HG02588 (cell line): Measurements from ENCODE around the gene RAB27A.
A peak's percentile ranks its signal among the peaks of the same experiment; 100 is the strongest.

Source experiments
- ATAC-seq: cut with Tn5 transposase; IDR thresholded peaks from one replicate; pipeline ENCODE4 v1.9.1; 2021; ENCODE audit warnings: mild to moderate bottlenecking, moderate library complexity; ENCODE audit not compliant: unreplicated experiment

RAB27A gene

DNA sequence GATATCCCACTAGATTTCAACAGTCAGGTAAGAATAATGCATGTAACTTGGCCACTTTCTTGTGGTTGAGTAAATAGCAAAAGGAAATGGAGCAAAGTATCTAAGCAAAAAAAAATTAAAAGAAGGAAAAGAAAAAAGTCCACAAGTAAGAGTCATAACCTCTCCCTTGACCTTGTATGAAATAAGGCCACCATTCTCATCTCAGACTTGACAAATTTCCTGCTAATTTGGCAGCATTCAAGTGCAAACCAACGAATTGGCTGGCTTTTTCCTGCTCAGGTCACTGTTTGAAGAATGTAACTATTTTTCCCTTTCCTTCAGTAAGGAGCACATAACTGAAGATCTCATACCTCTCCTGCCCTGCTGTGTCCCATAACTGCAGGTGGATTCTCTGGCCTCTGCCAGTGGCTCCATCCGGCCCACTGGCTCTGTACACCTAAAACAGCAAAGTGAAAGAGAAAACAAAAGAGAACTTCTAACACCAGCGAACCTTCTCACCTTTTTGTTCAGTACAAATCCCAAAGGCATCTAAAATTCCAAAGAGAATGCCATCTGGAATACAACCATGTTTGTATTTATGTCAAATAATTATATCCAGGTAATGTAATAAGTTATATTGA, 59.5 kb downstream of the RAB27A start:
- ATAC-seq: no peak

DNA sequence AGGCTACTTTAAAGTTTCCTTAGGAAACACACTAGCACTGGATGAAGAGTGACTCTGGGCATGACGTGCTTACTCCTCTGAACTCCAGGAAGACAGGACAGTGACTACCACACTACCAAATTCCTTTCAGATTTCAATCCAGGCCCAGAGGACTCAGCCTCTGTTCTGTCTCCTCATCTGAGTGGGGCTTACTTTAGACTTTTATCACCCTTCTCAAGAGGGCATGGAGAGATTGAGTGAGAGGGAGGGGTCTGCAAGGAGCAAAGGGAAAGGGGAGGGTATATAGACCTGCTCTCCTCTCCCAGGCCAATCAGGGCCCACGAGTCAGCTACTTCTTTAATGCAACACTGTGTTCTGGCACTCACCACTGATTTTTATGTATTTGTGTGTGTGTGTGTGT, 63.5 kb downstream of the RAB27A start:
- ATAC-seq: no peak

DNA sequence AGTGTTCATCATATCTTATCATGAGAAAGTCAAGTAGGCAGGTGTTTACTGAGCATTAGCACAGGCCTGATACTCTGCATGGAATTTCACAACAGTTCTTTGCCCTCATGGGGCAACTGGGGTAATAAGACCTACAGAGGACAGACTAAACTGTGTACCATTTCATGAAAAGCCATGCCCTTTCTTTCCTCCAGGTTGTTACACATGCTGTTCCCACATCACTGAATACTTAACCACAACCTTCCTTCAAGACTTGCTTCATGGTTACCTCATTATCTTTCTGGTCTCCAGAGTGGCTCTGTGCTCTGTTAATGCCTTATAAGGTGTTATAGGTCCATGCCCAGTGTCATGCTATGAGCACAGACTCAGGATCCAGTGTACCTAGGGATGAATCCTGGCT, 64.7 kb downstream of the RAB27A start:
- ATAC-seq: no peak

DNA sequence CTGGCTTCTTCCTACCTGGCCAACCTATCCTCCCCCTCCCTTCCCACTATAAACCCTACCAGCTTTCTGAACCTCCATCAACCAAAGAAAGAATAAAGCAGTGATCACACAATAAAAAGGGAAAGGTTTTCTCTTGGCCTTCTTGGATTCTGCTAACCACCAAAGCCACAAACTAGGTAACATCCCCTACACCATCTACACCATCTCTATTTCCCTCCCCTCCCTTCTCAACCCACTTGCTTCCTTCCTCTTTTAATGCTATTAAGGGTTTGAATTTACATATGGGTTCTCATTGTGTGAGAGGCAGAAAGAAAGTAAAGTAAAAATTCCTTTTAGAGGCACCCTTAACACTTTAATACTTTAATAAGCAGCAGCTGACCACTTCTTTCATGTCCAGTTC, 67.0 kb downstream of the RAB27A start:
- ATAC-seq: peak; percentile 80

DNA sequence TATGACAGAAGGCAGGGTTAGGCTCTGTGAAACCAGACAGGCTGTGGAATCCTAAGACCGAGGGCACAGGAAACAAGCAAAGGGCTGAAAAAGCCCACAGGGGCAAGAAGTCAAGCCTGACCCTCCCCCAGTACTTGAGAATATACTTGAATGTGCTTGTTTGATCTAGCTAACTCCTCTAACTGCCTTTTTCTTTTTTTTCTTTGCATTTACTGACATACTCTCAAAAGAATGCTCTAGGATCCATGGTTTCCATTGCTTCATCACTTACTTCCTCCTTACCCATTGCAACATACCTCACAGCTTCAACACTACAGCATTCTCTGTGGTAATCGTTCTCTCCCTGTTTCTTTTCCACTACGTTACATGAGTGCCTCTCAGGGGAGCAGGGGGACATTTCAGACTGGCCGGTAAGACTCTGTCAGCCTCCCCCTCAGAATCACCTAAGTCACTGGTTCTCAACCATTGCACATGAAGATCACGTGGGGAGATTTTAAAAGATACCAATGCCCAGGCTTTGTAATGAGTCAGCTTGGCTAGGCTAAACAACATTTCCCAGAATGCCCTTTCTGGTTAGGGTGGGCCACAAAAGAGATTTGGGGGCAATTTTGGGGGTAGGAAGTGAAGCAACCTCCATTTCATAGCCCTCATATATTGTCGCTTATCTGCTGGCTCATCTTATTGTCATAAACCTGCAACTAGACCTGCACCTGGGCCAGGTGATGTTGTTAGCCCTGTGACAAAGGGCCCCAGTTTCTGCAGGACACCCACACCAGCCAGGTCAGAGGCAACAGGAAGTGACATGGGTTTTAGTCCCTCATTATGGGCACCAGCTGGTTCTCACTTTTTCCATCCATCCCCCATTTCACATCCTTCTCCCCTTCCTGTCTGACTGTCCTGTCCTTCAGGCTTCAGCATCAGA, 68.3 kb downstream of the RAB27A start:
- ATAC-seq: no peak

DNA sequence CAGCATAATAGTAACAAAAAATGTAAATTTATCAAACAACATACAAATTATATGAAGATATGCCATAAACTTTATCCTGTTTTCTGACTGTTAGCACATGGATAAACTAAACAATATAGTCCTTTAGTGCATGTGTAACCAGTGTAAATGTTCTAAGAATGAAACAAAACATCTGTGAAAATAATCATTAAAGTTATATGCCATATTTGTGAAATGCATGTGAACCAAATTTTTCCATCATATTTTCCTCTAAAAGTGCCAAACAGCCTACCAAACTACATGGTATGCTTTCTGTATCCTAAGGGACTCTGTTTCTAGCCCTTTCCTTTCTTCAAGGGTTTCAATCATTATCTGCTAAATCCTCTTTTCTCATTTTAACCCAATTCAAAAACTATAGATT, 69.0 kb downstream of the RAB27A start:
- no peak for ATAC-seq

DNA sequence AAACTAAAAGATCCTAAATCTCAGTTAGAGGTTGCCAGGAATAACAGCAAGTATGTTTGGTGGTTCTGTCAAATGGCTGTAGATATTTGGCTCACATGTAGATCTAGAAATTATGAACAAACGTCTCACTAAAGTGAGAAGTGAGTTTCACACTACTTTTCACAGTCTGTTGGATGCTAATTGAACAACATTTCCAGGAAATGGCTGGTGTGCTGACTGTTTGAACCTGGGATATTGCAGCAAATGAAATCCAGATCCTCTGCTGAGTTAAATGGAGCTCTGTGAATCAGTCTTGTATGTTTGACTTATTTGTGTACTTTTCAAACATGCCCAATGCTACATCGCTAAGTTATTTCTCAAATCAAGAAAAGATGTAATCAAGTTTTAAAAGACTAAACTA, 71.6 kb downstream of the RAB27A start:
- no peak for ATAC-seq

DNA sequence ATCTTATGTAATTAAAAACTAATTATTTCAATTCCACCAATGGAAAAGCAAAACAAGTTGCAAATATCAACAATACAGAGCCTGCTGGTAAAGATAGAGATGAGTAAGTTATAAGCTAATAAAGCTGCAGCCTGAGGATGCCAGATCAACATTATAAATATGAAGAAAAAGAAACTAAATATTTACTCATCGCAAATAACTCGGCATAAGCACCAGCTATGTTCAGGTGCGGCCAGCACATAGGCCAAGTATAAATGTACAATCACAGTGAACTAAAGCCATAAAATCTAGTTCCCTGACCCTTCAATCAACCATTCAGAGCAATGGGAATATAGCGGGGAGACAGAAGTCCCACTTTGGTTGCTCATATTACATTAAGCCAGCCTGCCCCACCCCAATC, 85.1 kb downstream of the RAB27A start:
- no peak for ATAC-seq

DNA sequence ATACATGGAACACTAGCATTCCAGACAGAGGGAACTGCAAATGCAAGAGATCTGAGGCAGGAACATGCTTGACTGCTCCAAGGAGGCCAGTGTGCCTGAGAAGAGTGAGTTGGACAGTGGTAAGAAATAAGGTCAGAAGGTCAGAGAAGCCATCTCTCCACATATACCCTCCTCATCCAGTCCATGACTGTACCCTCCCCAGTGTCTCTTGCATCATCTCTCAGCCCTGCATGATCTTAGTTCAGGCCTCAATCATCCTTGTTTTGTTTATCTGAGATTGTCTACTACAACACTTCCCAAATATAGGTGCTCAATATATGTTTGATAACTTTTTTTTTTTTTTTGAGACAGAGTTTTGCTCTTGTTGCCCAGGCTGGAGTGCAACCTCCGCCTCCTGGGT, 87.4 kb downstream of the RAB27A start:
- no peak for ATAC-seq

DNA sequence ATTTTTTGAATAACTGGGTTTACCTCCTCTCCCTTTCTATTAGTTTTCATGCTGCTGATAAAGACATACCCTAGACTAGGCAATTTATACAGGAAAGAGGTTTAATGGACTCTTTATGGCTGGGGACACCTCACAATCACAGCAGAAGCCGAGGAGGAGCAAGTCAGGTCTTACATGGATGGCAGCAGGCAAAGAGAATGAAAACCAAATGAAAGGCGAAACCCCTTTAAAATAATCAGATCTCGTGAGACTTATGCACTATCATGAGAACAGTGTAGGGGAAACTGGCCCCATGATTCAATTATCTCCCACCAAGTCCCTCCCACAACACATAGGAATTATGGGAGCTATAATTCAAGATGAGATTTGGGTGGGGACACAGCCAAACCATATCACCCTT, 90.9 kb downstream of the RAB27A start:
- ATAC-seq: no peak

DNA sequence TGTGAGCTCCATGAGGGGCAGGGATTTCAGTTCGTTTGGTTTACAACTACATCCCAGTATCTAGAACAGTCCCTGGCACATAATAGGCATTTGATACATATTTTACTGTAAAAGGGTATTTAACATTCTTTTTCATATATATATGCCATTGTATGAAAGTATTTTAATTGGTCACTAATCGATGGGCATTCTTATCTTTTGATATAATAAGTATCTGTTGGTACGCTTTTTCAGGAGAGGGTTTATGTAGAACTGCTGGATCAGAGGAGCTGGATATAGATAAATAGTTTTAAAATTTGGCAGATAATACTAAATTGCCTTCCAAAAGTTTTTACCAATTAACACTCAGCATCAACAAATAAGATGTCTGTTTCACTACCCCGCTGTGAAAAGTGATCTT, 91.9 kb downstream of the RAB27A start:
- ATAC-seq: no peak

DNA sequence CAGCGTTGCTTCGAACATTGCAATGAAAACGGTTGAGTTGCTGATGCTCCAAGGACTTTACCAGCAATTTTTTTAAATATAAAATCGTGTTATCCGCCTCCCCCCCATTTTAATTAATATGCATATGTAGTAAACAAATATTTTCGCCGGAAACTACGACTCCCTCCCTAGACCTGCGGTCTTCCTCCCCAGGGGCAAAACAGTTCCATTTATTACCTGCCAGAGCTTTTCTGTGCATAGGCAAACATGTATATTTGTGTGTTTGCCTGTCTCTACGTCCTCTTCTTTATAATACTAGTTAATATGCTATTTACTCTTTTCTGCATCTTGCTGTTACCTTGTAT, 92.3 kb downstream of the RAB27A start:
- peak; percentile 13 for ATAC-seq

DNA sequence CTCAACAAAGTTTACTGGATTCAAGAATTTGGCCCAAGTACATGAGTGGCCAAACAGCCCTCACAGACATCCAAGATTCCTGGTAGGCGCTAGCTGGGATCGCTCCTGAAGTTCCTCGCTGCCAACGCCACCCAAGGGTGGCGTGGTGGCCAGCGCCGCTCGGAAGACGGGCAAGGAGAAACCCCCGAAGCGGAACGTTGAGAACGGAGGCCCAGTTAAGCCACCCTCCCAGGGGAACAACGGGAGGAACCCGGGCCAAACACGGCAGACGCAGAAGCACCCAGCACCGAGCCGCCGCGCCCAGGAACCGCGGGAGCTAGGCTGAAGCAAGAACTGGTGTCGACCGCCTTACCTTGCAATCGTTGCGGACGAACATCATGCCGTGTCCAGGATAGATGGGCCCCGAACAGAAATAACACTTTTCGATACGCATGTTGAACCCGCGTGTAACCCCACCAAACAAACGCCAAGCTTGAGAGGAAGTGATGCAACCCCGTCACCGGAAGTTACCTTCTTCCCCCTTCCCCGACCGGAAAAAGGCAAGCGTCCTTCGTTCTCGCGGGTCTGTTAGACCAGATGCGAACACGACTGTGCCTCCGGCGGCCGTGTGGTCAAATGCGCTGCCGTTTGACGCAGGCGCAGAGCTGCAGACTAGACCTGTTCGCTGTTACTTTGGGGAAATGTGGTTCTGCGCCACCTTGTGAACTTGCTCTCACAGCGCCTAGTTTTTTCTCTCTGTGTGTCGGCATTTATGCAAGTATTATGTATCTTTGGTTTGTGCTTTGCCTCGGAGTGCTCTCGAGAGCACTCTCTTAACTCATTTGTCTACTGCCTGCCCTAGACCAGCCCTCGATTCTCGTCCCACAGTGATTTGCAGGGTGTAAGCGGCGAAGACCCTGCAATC, 92.9 kb downstream of the RAB27A start, which contains the start of gene RSL24D1:
Gene RSL24D1, minus strand, starts transcription at position 484 of the 904 bp plus-strand sequence. Its CDS starts 51 bp downstream, at position 433.
- ATAC-seq: peak; percentile 96

DNA sequence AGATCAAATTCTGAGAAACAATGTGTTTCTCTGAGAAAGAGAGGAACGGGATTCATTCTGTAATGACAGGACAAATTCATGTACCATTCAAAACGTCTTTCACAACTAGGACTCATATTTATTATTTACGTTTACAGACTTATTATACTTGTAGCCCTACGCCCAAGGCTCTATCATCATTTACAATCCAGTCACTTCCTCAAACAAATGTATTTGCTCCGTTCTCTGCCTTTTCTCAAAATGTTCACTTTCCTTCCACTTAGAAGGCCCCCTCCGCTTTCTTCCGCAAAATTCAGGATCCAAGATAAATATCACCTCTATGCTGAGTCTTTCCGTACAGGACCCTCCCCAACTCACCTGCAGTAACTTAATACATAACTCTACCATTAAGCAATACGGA, 93.6 kb downstream of the RAB27A start:
- no peak for ATAC-seq

DNA sequence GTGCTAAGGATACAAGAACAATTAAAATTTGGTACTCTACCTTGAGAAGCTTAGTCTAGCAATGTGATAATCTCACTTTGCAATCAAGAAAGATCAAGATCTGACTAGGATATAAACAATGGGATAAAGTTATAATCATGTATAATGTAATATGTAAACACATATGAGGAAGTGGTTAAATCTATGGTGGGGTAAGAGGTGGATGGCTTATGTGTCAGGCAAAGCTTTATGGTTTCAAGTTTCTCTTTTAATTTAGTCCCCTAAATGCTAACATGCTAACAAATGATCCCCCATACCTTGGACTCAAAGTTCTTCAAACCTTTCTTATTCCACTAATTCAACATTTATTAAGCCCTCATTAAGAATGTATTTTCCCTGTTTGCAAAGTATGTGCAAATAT, 95.4 kb downstream of the RAB27A start:
- ATAC-seq: no peak

DNA sequence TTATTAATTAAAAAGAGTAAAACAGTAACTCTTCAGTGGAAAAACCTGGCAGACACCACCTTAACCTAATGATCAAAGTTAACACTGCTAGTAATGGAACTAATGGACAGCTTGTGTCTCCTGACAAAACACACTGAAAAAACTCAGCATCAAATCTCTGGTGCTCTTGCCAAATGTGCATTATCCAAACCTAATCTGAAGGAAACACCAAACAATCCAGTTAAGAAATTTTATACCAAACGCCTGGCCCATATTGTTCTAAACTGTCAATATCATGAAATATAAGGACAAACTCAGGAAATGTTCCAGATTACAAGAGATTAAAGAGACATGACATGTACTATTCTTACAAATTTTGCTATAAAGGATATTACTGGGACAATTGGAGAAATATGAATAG, 103.3 kb downstream of the RAB27A start:
- no peak for ATAC-seq

DNA sequence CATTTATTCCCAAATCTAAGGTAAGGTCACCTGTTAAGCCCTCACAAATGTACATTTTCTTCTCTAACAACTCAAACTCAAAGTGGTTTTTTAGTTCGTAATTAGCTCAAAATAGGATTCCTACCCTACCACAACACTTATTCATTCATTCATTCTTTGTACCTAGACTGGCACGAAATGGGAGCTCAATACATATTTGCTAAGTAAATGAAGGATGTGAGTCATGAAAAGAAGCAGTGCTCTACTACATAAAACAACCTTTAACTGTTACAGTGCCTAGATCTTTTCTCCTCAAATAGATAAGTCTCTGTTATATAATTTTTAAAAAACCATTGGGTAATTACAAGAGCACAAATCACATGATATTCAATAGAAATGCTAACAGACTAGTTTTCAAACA, 105.9 kb downstream of the RAB27A start:
- no peak for ATAC-seq

DNA sequence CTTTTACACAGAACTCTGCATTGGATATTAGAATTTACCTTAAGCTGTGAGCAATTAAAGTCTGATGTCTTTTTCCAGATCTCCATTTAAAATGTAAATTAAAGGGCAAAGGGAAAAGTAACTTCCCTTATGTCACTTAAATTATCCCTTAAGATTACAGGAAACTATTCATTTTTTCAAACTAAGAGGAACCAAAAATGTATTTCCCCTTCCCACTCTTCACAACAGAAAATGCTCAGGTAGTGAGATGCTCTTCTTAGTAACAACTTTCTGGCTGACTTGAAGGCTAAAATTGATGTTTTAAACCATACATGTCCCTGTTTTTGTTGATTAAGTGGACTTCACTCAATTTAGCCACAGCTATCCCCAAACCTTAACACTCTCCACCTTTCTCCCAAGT, 110.5 kb downstream of the RAB27A start:
- no peak for ATAC-seq

DNA sequence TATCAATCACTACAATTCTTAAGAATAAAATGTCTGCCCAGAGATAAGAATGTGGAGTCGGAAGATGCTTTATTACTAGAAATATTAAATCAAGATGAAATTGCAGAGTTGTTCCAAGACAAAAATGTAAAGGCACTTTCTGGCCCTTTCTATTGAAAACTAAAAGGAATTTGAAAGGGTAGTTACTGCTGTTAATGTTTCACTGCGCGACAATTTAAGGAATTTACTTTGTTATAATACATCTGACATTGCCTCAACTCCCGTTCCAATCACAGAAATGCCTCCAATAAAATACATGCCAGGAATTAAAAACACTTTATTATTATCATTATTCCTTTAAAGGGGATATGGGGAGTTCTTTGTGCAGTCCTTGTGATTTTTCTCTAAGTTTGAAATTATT, 119.3 kb downstream of the RAB27A start:
- ATAC-seq: no peak

DNA sequence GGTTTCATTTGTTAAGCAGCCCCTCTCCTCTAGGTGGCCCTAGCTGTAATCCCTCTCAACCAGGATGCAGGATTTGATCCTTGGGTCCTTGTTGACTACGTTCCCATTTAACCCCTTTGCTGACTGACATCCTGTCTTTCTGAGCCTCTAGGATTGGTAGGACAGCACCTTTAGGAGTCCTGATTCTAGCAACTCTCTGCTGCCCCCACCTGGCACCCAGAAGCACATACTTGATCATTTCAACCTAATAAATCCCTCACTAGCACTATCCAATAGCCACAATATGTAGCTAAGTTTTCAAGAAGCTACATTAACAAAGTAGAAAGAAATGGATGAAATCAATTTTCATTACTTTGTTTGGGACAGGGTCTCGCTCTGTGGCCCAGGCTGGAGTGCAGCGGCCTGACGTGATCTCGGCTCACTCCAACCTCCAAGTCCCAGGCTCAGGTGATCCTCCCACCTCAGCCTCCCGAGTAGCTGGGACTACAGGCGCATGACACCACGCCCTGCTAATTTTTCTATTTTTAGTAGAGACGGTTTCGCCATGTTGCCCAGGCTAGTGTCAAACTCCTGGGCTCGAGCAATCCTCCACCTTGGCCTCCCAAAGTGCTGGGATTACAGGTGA, 121.2 kb downstream of the RAB27A start:
- ATAC-seq: peak; percentile 79

DNA sequence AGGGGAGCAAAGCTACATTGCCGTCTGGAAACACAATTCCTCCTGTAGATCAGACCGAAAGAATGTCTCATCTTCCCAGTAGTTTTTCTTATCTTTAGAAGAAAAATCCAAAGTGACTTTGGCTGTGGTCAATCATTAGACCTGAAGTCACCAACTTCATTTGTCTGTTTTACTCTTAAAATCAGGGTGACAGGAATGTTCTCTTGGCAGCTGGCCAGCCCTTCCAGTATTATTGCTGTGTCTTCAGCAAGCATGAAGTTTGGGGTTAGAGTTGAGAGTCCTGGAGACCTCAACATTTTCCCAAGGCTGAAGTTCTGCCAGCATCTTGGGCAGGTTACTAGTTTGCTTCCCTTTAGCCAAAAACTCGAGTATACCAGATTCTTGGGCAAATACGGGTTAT, 125.3 kb downstream of the RAB27A start:
- no peak for ATAC-seq
